Upper lobe of left lung (tissue), 4 donors: Measurements from ENCODE around the gene ENOX1.

Experiments
- EP300 ChIP-seq, 4 donors: sonication (generic); formaldehyde crosslinking; IDR thresholded peaks; one replicate each; pipeline ENCODE4 v1.5.1; 2017; ENCODE audit warnings: antibody characterized with exemption in 4 of 4, control low read depth in 2 of 4
- POLR2AphosphoS5 ChIP-seq, 2 donors: sonication (generic); formaldehyde crosslinking; IDR thresholded peaks; one replicate each; pipeline ENCODE4 v1.5.1; 2017; ENCODE audit warnings: antibody characterized with exemption in 2 of 2
- TF ChIP-seq, protein P1 (sequence below), 6 experiments: fragments of 450-650 bp in 4 of 6; fragments of 200-600 bp in 2 of 6; sonication (generic) in 2 of 6; IDR thresholded peaks; one replicate each; pipeline ENCODE4 v1.5.1; 2016 to 2019; ENCODE audit warnings: antibody characterized with exemption in 6 of 6

DNA sequence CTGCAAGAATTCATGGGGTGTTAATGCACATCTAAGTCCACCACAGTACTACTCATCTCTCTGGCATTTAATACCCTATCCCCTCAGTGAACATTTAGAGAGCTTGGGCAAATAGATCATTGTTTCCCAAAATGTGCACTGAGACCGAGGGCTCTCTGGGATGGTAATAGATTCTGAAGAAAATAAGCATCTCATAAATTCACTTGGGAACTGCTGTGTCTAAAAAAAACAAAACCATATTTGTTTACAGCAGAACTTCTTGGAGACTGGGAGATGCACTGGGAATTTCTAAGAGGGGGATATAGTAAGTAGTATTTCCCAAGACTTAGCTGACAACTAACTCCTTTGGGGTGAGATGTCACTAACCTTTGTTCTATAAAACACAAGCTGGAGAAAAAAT lies 58.4 kb downstream of the ENOX1 start:
- TF ChIP-seq POLR2AphosphoS5 (IDR thresholded peaks at IDR 0.05) (no peak), EP300 (IDR thresholded peaks at IDR 0.05) (no peak)
- TF ChIP-seq, protein P1, sequence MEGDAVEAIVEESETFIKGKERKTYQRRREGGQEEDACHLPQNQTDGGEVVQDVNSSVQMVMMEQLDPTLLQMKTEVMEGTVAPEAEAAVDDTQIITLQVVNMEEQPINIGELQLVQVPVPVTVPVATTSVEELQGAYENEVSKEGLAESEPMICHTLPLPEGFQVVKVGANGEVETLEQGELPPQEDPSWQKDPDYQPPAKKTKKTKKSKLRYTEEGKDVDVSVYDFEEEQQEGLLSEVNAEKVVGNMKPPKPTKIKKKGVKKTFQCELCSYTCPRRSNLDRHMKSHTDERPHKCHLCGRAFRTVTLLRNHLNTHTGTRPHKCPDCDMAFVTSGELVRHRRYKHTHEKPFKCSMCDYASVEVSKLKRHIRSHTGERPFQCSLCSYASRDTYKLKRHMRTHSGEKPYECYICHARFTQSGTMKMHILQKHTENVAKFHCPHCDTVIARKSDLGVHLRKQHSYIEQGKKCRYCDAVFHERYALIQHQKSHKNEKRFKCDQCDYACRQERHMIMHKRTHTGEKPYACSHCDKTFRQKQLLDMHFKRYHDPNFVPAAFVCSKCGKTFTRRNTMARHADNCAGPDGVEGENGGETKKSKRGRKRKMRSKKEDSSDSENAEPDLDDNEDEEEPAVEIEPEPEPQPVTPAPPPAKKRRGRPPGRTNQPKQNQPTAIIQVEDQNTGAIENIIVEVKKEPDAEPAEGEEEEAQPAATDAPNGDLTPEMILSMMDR (IDR thresholded peaks at IDR 0.05) = no peak
